ENCODE data around the gene ZNF679.

GRCh38 chr7:64183126-64183742 is 45.0 kb upstream of the ZNF679 start:
- TF ChIP-seq CTCF (conservative IDR thresholded peaks at IDR 0.05 in 1 of 2, IDR thresholded peaks at IDR 0.05 in 1 of 2; ENCODE audit: low read depth in 1 of 2, low read length in 2 of 2) = peak in 1 of 2 donors; percentile 20
- no peak for TF ChIP-seq EZH2 (IDR thresholded peaks at IDR 0.05; ENCODE audit: low read length, missing control alignments)
